SK-N-SH treated with all-trans-retinoic acid at 6 μM for 48 hours (cell line): ENCODE data around the gene FPR3.

Experiments used
- BACH2 ChIP-seq: fragments of 250-450 bp; sonication (Bioruptor Pico); IDR thresholded peaks from 2 replicates; pipeline ENCODE4 v1.9.0; 2021; ENCODE audit warnings: mild to moderate bottlenecking, borderline replicate concordance
- ISL1 ChIP-seq: fragments of 250-450 bp; sonication (Bioruptor Pico); IDR thresholded peaks from 2 replicates; pipeline ENCODE4 v2.1.2; 2022; ENCODE audit warnings: mild to moderate bottlenecking, moderate library complexity
- PPARA ChIP-seq: fragments of 250-450 bp; sonication (Bioruptor Pico); IDR thresholded peaks from 2 replicates; pipeline ENCODE4 v1.5.0; 2020; ENCODE audit warnings: mild to moderate bottlenecking, borderline replicate concordance
- RARB ChIP-seq: fragments of 250-450 bp; sonication (Bioruptor Pico); IDR thresholded peaks from 2 replicates; pipeline ENCODE4 v1.8.0; 2021; ENCODE audit warnings: mild to moderate bottlenecking, moderate library complexity
- TOX ChIP-seq: fragments of 250-450 bp; sonication (Bioruptor Pico); IDR thresholded peaks from 2 replicates; pipeline ENCODE4 v1.8.0; 2021; ENCODE audit warnings: mild to moderate bottlenecking, moderate library complexity, borderline replicate concordance
- TF ChIP-seq, protein P1 (sequence below): fragments of 250-450 bp; sonication (Bioruptor Pico); IDR thresholded peaks from 2 replicates; pipeline ENCODE4 v1.8.0; 2020; ENCODE audit warnings: mild to moderate bottlenecking, moderate library complexity, borderline replicate concordance

DNA sequence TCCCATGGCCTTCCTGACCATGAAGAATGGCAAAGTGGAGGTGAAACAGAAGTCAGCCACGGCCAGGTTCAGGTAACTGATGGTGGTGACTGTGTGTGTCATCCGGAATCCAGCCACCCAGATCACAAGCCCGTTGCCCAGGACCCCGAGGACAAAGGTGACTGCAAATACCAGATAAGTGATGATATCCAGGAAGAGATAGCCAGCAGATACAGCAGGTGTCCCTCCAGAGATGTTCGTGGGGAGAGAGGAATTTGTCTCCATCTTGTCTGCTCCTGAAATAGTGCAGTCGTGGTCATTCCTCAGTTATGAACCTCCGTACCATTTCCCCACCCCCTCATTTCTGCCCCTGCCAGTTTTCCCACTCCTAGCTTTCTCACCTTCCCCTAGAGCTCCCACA lies 48.2 kb upstream of the FPR3 start:
- TF ChIP-seq PPARA (no peak), BACH2 (CRISPR knock-in tag) (no peak), ISL1 (CRISPR knock-in tag) (no peak), TOX (CRISPR knock-in tag) (no peak), RARB (CRISPR knock-in tag) (no peak)
- TF ChIP-seq, protein P1, sequence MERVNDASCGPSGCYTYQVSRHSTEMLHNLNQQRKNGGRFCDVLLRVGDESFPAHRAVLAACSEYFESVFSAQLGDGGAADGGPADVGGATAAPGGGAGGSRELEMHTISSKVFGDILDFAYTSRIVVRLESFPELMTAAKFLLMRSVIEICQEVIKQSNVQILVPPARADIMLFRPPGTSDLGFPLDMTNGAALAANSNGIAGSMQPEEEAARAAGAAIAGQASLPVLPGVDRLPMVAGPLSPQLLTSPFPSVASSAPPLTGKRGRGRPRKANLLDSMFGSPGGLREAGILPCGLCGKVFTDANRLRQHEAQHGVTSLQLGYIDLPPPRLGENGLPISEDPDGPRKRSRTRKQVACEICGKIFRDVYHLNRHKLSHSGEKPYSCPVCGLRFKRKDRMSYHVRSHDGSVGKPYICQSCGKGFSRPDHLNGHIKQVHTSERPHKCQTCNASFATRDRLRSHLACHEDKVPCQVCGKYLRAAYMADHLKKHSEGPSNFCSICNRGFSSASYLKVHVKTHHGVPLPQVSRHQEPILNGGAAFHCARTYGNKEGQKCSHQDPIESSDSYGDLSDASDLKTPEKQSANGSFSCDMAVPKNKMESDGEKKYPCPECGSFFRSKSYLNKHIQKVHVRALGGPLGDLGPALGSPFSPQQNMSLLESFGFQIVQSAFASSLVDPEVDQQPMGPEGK = no peak
